ENCODE data around the gene VPS37C. TPM values are rescaled to one million over a fixed set of nuclear protein-coding genes. Genes with fewer than 3 reads are reported as not detected.

Gene VPS37C
- polyA plus RNA-seq, 2 of the 4 experiments (the other 2 are of a cell fraction) = 8.9 to 11.3 TPM

DNA sequence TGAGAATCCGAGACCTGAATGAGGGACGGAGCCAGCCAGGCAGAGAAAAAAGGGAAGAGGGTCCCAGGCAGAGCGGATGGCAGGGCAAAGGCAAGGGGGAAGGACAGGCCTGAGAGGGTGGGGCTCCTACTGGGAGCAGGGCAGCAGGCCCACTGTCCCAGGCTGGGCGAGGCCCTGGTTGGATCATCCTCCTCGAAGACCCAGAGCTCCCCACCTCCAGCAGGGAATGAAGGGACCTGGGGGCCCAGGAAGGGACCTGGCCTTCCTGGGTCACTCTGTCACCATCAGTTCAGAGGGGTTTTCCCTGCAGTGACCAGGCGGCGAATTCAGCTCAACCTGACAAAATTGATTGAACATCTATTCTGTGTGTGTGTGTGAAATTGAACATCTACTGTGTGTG lies 54.9 kb downstream of the VPS37C start:
- no peak overlapping the region for H3K27ac ChIP-seq
- FAIRE-seq (no peak), DNase-seq (ENCODE audit: low read depth in 1 of 2, low spot score in 1 of 2) (no peak), ATAC-seq (no peak)
- TF ChIP-seq ZC3H11A (IDR thresholded peaks at IDR 0.05) (no peak), CBX2 (IDR thresholded peaks at IDR 0.05; ENCODE audit: borderline replicate concordance, low read depth) (no peak), SMC3 (IDR thresholded peaks at IDR 0.05) (no peak), EHF (CRISPR knock-in tag; IDR thresholded peaks at IDR 0.05) (no peak), NPAS2 (CRISPR knock-in tag; IDR thresholded peaks at IDR 0.05; ENCODE audit: borderline replicate concordance) (no peak), FOXS1 (CRISPR knock-in tag; IDR thresholded peaks at IDR 0.05) (no peak), FOSL2 (IDR thresholded peaks at IDR 0.05) (no peak), FOSL2 (CRISPR knock-in tag; IDR thresholded peaks at IDR 0.05) (no peak)
- TF ChIP-seq, protein P1, sequence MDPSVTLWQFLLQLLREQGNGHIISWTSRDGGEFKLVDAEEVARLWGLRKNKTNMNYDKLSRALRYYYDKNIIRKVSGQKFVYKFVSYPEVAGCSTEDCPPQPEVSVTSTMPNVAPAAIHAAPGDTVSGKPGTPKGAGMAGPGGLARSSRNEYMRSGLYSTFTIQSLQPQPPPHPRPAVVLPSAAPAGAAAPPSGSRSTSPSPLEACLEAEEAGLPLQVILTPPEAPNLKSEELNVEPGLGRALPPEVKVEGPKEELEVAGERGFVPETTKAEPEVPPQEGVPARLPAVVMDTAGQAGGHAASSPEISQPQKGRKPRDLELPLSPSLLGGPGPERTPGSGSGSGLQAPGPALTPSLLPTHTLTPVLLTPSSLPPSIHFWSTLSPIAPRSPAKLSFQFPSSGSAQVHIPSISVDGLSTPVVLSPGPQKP (IDR thresholded peaks at IDR 0.05; ENCODE audit: low read depth, low read length) = no peak
- ChIA-PET CTCF (interaction anchor here (1.4 kb wide), 1 partner anchor 12 kb away, joined by 3 read pairs; no protein-coding TSS in a partner anchor), POLR2A (no interaction called here)
- H3K9me3 ChIP-seq = no peaks in the 10 kb centered on the region
- no peak overlapping the region for H3K4me3 ChIP-seq
- WGBS (ENCODE audit: missing lambda C conversion rate) = 67% methylated on average over 7 of the region's 7 CpGs
- no peaks in the 10 kb centered on the region for H3K4me1 ChIP-seq
- no peak overlapping the region for H3K4me2 ChIP-seq

DNA sequence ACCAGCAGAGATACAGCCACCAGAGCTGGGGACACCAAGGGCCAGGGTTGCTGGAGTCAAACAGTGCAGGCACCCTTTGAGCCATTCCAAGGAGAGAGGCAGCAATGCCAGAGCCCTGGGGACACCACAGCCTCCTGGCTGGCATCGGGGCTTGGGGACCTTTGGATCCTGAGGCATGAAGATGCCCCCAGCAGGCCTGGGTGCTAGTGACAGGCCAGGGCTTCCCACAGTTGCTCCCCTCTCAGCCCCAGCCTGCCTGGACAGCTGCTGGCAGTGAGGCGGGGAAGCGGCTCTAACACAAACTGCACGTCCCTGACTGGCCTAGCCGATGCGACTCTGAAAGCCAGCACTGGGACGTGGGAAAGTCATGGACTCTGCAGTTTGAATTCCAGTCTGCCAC lies 56.3 kb downstream of the VPS37C start:
- TF ChIP-seq ZFP36 (IDR thresholded peaks at IDR 0.05; ENCODE audit: borderline replicate concordance, partially characterized antibody) (no peak), HOXA7 (CRISPR knock-in tag; IDR thresholded peaks at IDR 0.05) (no peak), FOXS1 (CRISPR knock-in tag; IDR thresholded peaks at IDR 0.05) (no peak), FOSL2 (IDR thresholded peaks at IDR 0.05) (no peak), FOSL2 (CRISPR knock-in tag; IDR thresholded peaks at IDR 0.05) (no peak), GATA3 (IDR thresholded peaks at IDR 0.05; ENCODE audit: borderline replicate concordance) (no peak), FOSB (CRISPR knock-in tag; IDR thresholded peaks at IDR 0.05) (no peak), MYC (IDR thresholded peaks at IDR 0.05; ENCODE audit: borderline replicate concordance, low read length) (no peak), HOXB5 (CRISPR knock-in tag; IDR thresholded peaks at IDR 0.05) (no peak), ZSCAN20 (CRISPR knock-in tag; IDR thresholded peaks at IDR 0.05) (no peak), HOXB13 (CRISPR knock-in tag; IDR thresholded peaks at IDR 0.05; ENCODE audit: low read depth) (no peak), RAD21 (conservative IDR thresholded peaks at IDR 0.05 in 1 of 2, IDR thresholded peaks at IDR 0.05 in 1 of 2) (no peak), KDM5A (IDR thresholded peaks at IDR 0.05) (no peak), NFE2L2 (conservative IDR thresholded peaks at IDR 0.05; ENCODE audit: low read length) (no peak), RNF2 (IDR thresholded peaks at IDR 0.05; ENCODE audit: borderline replicate concordance, low read depth) (no peak)
- TF ChIP-seq, protein P2, sequence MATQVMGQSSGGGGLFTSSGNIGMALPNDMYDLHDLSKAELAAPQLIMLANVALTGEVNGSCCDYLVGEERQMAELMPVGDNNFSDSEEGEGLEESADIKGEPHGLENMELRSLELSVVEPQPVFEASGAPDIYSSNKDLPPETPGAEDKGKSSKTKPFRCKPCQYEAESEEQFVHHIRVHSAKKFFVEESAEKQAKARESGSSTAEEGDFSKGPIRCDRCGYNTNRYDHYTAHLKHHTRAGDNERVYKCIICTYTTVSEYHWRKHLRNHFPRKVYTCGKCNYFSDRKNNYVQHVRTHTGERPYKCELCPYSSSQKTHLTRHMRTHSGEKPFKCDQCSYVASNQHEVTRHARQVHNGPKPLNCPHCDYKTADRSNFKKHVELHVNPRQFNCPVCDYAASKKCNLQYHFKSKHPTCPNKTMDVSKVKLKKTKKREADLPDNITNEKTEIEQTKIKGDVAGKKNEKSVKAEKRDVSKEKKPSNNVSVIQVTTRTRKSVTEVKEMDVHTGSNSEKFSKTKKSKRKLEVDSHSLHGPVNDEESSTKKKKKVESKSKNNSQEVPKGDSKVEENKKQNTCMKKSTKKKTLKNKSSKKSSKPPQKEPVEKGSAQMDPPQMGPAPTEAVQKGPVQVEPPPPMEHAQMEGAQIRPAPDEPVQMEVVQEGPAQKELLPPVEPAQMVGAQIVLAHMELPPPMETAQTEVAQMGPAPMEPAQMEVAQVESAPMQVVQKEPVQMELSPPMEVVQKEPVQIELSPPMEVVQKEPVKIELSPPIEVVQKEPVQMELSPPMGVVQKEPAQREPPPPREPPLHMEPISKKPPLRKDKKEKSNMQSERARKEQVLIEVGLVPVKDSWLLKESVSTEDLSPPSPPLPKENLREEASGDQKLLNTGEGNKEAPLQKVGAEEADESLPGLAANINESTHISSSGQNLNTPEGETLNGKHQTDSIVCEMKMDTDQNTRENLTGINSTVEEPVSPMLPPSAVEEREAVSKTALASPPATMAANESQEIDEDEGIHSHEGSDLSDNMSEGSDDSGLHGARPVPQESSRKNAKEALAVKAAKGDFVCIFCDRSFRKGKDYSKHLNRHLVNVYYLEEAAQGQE (IDR thresholded peaks at IDR 0.05) = no peak
- TF ChIP-seq, protein P3, sequence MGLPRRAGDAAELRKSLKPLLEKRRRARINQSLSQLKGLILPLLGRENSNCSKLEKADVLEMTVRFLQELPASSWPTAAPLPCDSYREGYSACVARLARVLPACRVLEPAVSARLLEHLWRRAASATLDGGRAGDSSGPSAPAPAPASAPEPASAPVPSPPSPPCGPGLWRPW (IDR thresholded peaks at IDR 0.05) = no peak
- TF ChIP-seq, protein P1 (IDR thresholded peaks at IDR 0.05; ENCODE audit: low read depth, low read length) = no peak
- Histone ChIP-seq H3K27ac (no peak overlapping the region), H3K4me3 (no peak overlapping the region), H3K4me2 (no peak overlapping the region), H3K4me1 (no peaks in the 10 kb centered on the region), H3K9me3 (no peaks in the 10 kb centered on the region)
- POLR2A ChIA-PET = no interaction called here
- FAIRE-seq (no peak), DNase-seq (ENCODE audit: low read depth in 1 of 2, low spot score in 1 of 2) (no peak), ATAC-seq (no peak)
- CTCF ChIA-PET = no interaction called here
- 83% methylated on average over 6 of the region's 7 CpGs for WGBS (ENCODE audit: missing lambda C conversion rate)
